WTC11 (cell line): ENCODE results near the gene SLCO1B1. TPM values are rescaled to one million over a fixed set of nuclear protein-coding genes. Genes with fewer than 3 reads are reported as not detected.

Experiments
- ATAC-seq: fragments of 200-7000 bp; cut with Tn5 transposase; 2 replicates; pipeline ENCODE4 v1.10.0; 2021; ENCODE audit warnings: mild to moderate bottlenecking, moderate library complexity
- CTCF ChIA-PET: fragments of 300-600 bp; sonication (Branson Sonifier 250); formaldehyde crosslinking; loops from one replicate; lab custom pipeline; 2021; ENCODE audit warnings: antibody characterized with exemption; lab: Charles Lee
- POLR2A ChIA-PET: fragments of 350-600 bp; sonication (Branson Sonifier 250); formaldehyde crosslinking; loops from one replicate; lab custom pipeline; 2021; ENCODE audit warnings: antibody characterized with exemption; lab: Charles Lee
- DNase-seq: peaks from one replicate; pipeline ENCODE4 v3.0.0; 2021; ENCODE audit warnings: low spot score
- H3K27ac Mint-ChIP-seq: 2 replicates; pipeline ENCODE4 v1.8.0; 2021; ENCODE audit warnings: mixed read lengths
- H3K27me3 Mint-ChIP-seq: 2 replicates; pipeline ENCODE4 v1.8.0; 2021; ENCODE audit warnings: low read depth, mild to moderate bottlenecking, moderate library complexity, mixed read lengths
- H3K36me3 Mint-ChIP-seq: 2 replicates; pipeline ENCODE4 v1.8.0; 2021; ENCODE audit warnings: mixed read lengths
- H3K4me1 Mint-ChIP-seq: 2 replicates; pipeline ENCODE4 v1.8.0; 2022; ENCODE audit warnings: mixed read lengths
- H3K4me3 Mint-ChIP-seq: 2 replicates; pipeline ENCODE4 v1.8.0; 2021; ENCODE audit warnings: mild to moderate bottlenecking, moderate library complexity, mixed read lengths
- H3K9me3 Mint-ChIP-seq: 2 replicates; pipeline ENCODE4 v1.8.0; 2021; ENCODE audit warnings: mixed read lengths
- AFF4 ChIP-seq: sonication (generic); formaldehyde crosslinking; IDR thresholded peaks from 2 replicates; pipeline ENCODE4 v1.8.1; 2023; ENCODE audit warnings: mild to moderate bottlenecking, missing genetic modification reagents, borderline replicate concordance
- ARID4B ChIP-seq: sonication (generic); formaldehyde crosslinking; IDR thresholded peaks from 2 replicates; pipeline ENCODE4 v1.8.0; 2023; ENCODE audit warnings: missing genetic modification reagents, mild to moderate bottlenecking, borderline replicate concordance
- ATF2 ChIP-seq: sonication (generic); formaldehyde crosslinking; IDR thresholded peaks from 2 replicates; pipeline ENCODE4 v1.8.1; 2022; ENCODE audit warnings: low read depth, missing genetic modification reagents, borderline replicate concordance
- ESRRA ChIP-seq: sonication (generic); formaldehyde crosslinking; IDR thresholded peaks from 2 replicates; pipeline ENCODE4 v1.8.1; 2022; ENCODE audit warnings: mild to moderate bottlenecking, missing genetic modification reagents, borderline replicate concordance
- ETV6 ChIP-seq: sonication (generic); formaldehyde crosslinking; IDR thresholded peaks from 2 replicates; pipeline ENCODE4 v1.8.1; 2022; ENCODE audit warnings: mild to moderate bottlenecking, missing genetic modification reagents
- FOXJ3 ChIP-seq: sonication (generic); formaldehyde crosslinking; IDR thresholded peaks from 2 replicates; pipeline ENCODE4 v1.9.0; 2021; ENCODE audit warnings: missing genetic modification reagents, mild to moderate bottlenecking, borderline replicate concordance
- FOXK1 ChIP-seq: sonication (generic); formaldehyde crosslinking; IDR thresholded peaks from 2 replicates; pipeline ENCODE4 v1.8.0; 2022; ENCODE audit warnings: mild to moderate bottlenecking, moderate library complexity, missing genetic modification reagents
- JAZF1 ChIP-seq: fragments of 250-450 bp; sonication (Bioruptor Pico); IDR thresholded peaks from 2 replicates; pipeline ENCODE4 v1.9.0; 2021; ENCODE audit warnings: moderate library complexity, mild to moderate bottlenecking, inconsistent platforms
- JUN ChIP-seq: sonication (generic); formaldehyde crosslinking; IDR thresholded peaks from 2 replicates; pipeline ENCODE4 v1.8.0; 2023; ENCODE audit warnings: mild to moderate bottlenecking, missing genetic modification reagents
- KAT7 ChIP-seq: sonication (generic); formaldehyde crosslinking; IDR thresholded peaks from 2 replicates; pipeline ENCODE4 v1.8.1; 2023; ENCODE audit warnings: missing genetic modification reagents, mild to moderate bottlenecking, borderline replicate concordance
- MYBL2 ChIP-seq: sonication (generic); formaldehyde crosslinking; IDR thresholded peaks from 2 replicates; pipeline ENCODE4 v1.8.1; 2023; ENCODE audit warnings: mild to moderate bottlenecking, moderate library complexity, missing genetic modification reagents
- NFATC4 ChIP-seq: fragments of 250-450 bp; sonication (Bioruptor Pico); IDR thresholded peaks from 2 replicates; pipeline ENCODE4 v1.9.0; 2021; ENCODE audit warnings: mild to moderate bottlenecking
- NFYB ChIP-seq: sonication (generic); formaldehyde crosslinking; conservative IDR thresholded peaks from 2 replicates; pipeline ENCODE4 v1.8.0; 2022; ENCODE audit warnings: low read depth, missing genetic modification reagents
- NR2C2 ChIP-seq: sonication (generic); formaldehyde crosslinking; IDR thresholded peaks from 2 replicates; pipeline ENCODE4 v1.8.0; 2022; ENCODE audit warnings: mild to moderate bottlenecking, missing genetic modification reagents
- NR3C1 ChIP-seq: sonication (generic); formaldehyde crosslinking; conservative IDR thresholded peaks from 2 replicates; pipeline ENCODE4 v1.8.1; 2023; ENCODE audit warnings: low read depth, mild to moderate bottlenecking, missing genetic modification reagents
- SMAD4 ChIP-seq: sonication (generic); formaldehyde crosslinking; IDR thresholded peaks from 2 replicates; pipeline ENCODE4 v1.8.0; 2022; ENCODE audit warnings: mild to moderate bottlenecking, missing genetic modification reagents
- TCF7 ChIP-seq: sonication (generic); formaldehyde crosslinking; IDR thresholded peaks from 2 replicates; pipeline ENCODE4 v1.8.0; 2022; ENCODE audit warnings: mild to moderate bottlenecking, low read depth, missing genetic modification reagents, moderate library complexity
- ZNF416 ChIP-seq: fragments of 250-450 bp; sonication (Bioruptor Pico); IDR thresholded peaks from 2 replicates; pipeline ENCODE4 v1.9.0; 2021; ENCODE audit warnings: mild to moderate bottlenecking, inconsistent platforms
- ZNF423 ChIP-seq: fragments of 250-450 bp; sonication (Bioruptor Pico); IDR thresholded peaks from 2 replicates; pipeline ENCODE4 v2.1.2; 2022; ENCODE audit warnings: mild to moderate bottlenecking, moderate library complexity
- total RNA-seq: library from RNA; stranded (reverse); gene quantifications from 3 replicates; pipeline ENCODE4 v1.2.3, GENCODE V29; 2021
- TF ChIP-seq, protein P1 (sequence below): fragments of 200-600 bp; IDR thresholded peaks from 2 replicates; pipeline ENCODE4 v1.8.0; 2022; ENCODE audit warnings: antibody characterized with exemption
- TF ChIP-seq, protein P2 (sequence below): sonication (generic); formaldehyde crosslinking; IDR thresholded peaks from 2 replicates; pipeline ENCODE4 v1.8.1; 2022; ENCODE audit warnings: missing genetic modification reagents, borderline replicate concordance

Gene SLCO1B1
- total RNA-seq, 1 experiment from 2014 or later, result 0.52 TPM

- Mint-ChIP-seq H3K27me3 (no peaks in the 10 kb centered on the region), H3K4me3 (no peak overlapping the region), H3K4me1 (peaks cover 3% of the 10 kb centered on the region; the same call in 1 of the 2 replicates), H3K36me3 (no peaks in the 10 kb centered on the region), H3K9me3 (no peaks in the 10 kb centered on the region), H3K27ac (no peak overlapping the region)
- DNase-seq (no peak), ATAC-seq (no peak)
- POLR2A ChIA-PET, result no interaction called here
- CTCF ChIA-PET, result no interaction called here
- TF ChIP-seq NR2C2 (CRISPR knock-in tag) (no peak), ATF2 (CRISPR knock-in tag) (no peak), ARID4B (no peak), TCF7 (no peak), ZNF416 (CRISPR knock-in tag) (no peak), JAZF1 (no peak)
- TF ChIP-seq, protein P1, sequence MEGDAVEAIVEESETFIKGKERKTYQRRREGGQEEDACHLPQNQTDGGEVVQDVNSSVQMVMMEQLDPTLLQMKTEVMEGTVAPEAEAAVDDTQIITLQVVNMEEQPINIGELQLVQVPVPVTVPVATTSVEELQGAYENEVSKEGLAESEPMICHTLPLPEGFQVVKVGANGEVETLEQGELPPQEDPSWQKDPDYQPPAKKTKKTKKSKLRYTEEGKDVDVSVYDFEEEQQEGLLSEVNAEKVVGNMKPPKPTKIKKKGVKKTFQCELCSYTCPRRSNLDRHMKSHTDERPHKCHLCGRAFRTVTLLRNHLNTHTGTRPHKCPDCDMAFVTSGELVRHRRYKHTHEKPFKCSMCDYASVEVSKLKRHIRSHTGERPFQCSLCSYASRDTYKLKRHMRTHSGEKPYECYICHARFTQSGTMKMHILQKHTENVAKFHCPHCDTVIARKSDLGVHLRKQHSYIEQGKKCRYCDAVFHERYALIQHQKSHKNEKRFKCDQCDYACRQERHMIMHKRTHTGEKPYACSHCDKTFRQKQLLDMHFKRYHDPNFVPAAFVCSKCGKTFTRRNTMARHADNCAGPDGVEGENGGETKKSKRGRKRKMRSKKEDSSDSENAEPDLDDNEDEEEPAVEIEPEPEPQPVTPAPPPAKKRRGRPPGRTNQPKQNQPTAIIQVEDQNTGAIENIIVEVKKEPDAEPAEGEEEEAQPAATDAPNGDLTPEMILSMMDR, result no peak
Measured at GRCh38 chr12:21221072-21221471, 90.1 kb downstream of the SLCO1B1 start.

DNA sequence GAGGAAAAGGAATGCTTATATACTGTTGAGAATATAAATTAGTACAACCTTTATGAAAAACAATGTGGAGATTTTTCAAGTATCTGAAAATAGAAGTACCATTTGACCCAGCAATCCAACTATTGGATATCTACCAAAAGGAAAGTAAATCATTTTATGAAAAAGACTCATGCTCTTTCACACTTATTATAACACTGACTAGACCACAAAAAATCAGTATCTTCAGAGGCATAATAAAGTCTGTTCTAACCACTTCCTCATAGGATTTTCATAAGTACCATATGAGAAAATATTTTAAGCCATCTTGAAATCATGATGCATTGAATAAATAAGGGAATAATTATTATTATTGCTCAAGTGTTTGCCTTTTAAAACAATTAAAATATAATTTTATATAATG is 90.8 kb downstream of the SLCO1B1 start:
- no peak overlapping the region for H3K4me3 Mint-ChIP-seq
- DNase-seq (no peak), ATAC-seq (no peak)
- no peaks in the 10 kb centered on the region for H3K9me3 Mint-ChIP-seq
- peaks cover 3% of the 10 kb centered on the region; the same call in 1 of the 2 replicates for H3K4me1 Mint-ChIP-seq
- POLR2A ChIA-PET, result no interaction called here
- H3K27me3 Mint-ChIP-seq, result no peaks in the 10 kb centered on the region
- CTCF ChIA-PET, result no interaction called here
- no peak overlapping the region for H3K27ac Mint-ChIP-seq
- no peaks in the 10 kb centered on the region for H3K36me3 Mint-ChIP-seq
- no peak for TF ChIP-seq JUN (CRISPR knock-in tag)
- TF ChIP-seq AFF4 (CRISPR knock-in tag), result no peak
- no peak for TF ChIP-seq ZNF416 (CRISPR knock-in tag)
- TF ChIP-seq FOXK1 (CRISPR knock-in tag), result no peak
- no peak for TF ChIP-seq ATF2 (CRISPR knock-in tag)
- TF ChIP-seq ZNF423, result no peak
- no peak for TF ChIP-seq ESRRA
- TF ChIP-seq NFATC4 (CRISPR knock-in tag), result no peak
- TF ChIP-seq, protein P2, sequence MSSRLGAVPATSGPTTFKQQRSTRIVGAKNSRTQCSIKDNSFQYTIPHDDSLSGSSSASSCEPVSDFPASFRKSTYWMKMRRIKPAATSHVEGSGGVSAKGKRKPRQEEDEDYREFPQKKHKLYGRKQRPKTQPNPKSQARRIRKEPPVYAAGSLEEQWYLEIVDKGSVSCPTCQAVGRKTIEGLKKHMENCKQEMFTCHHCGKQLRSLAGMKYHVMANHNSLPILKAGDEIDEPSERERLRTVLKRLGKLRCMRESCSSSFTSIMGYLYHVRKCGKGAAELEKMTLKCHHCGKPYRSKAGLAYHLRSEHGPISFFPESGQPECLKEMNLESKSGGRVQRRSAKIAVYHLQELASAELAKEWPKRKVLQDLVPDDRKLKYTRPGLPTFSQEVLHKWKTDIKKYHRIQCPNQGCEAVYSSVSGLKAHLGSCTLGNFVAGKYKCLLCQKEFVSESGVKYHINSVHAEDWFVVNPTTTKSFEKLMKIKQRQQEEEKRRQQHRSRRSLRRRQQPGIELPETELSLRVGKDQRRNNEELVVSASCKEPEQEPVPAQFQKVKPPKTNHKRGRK (CRISPR knock-in tag), result no peak
- no peak for TF ChIP-seq KAT7 (CRISPR knock-in tag)
- TF ChIP-seq SMAD4 (CRISPR knock-in tag), result no peak
- no peak for TF ChIP-seq ETV6 (CRISPR knock-in tag)
- TF ChIP-seq FOXJ3 (CRISPR knock-in tag), result no peak
- TF ChIP-seq NR3C1 (CRISPR knock-in tag), result no peak
- no peak for TF ChIP-seq NFYB (CRISPR knock-in tag)
- no peak for TF ChIP-seq MYBL2
